KOPT-K1 (cell line): ENCODE data around the gene DLG2.

ENCODE experiments used
- H3K27ac ChIP-seq: fragments of 200-600 bp; sonication (generic); 2 replicates; pipeline ENCODE4 v1.5.1; 2016; ENCODE audit warnings: antibody characterized with exemption, mild to moderate bottlenecking, low read depth, low read length; ENCODE audit not compliant: poor library complexity, severe bottlenecking
- H3K36me3 ChIP-seq: fragments of 200-600 bp; sonication (generic); 2 replicates; pipeline ENCODE4 v1.5.1; 2017; ENCODE audit warnings: antibody characterized with exemption, mild to moderate bottlenecking, low read length, moderate library complexity; ENCODE audit not compliant: insufficient read depth
- H3K9me3 ChIP-seq: fragments of 200-600 bp; sonication (generic); 2 replicates; pipeline ENCODE4 v1.5.1; 2017; ENCODE audit warnings: antibody characterized with exemption, low read length, mild to moderate bottlenecking; ENCODE audit not compliant: insufficient read depth, poor library complexity, severe bottlenecking

Gene DLG2

DNA sequence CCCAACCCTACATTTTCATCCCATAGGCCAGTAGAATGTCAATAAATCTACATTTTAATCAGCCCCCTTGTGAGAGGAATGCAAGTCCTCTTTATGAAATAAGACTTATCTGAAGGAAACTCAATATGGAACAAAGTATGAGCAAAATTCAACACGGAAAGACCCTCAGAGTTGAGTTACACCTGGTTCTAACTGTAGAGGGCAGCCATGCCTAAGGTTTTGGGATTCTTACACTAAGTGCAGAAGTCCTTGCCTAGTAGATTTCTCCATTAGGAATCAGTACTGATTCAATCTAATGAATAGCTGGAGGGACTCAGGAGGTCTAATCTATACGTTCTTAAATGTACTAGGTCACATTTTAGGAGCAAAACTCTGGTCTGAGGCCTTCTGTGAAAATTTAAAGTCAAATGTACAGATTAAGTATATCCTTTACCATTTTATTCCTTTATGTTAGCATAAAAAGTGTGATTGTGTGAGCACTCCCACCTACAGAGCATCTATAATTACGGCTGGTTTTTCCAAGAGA, 904.5 kb downstream of the DLG2 start:
- Histone ChIP-seq H3K36me3 (no peaks in the 10 kb centered on the region), H3K27ac (no peak overlapping the region), H3K9me3 (no peaks in the 10 kb centered on the region)

DNA sequence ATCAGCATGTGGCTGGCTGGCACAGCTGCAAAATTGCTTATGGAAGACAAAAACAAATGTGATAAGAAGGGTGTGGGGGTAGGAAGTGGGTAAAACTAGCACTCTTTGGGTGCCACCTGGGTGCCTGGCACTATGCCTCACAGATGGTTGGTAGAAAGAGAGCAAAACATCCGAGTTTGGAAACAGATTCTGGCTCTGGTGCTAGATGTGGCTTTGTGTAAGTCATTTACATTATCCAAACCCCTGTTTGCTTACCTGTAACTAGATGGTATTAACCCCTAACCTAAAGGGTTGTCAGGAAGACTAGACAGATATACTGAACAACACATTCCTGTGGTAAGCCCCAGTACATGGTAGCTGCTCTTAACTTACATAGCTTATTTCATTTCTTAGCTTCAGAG, 905.6 kb downstream of the DLG2 start:
- Histone ChIP-seq H3K9me3 (no peaks in the 10 kb centered on the region), H3K36me3 (no peaks in the 10 kb centered on the region), H3K27ac (no peak overlapping the region)

- Histone ChIP-seq H3K9me3 (no peaks in the 10 kb centered on the region), H3K36me3 (no peaks in the 10 kb centered on the region), H3K27ac (no peak overlapping the region)
These were observed 906.3 kb downstream of the DLG2 start for GRCh38 chr11:84720706-84721402.

DNA sequence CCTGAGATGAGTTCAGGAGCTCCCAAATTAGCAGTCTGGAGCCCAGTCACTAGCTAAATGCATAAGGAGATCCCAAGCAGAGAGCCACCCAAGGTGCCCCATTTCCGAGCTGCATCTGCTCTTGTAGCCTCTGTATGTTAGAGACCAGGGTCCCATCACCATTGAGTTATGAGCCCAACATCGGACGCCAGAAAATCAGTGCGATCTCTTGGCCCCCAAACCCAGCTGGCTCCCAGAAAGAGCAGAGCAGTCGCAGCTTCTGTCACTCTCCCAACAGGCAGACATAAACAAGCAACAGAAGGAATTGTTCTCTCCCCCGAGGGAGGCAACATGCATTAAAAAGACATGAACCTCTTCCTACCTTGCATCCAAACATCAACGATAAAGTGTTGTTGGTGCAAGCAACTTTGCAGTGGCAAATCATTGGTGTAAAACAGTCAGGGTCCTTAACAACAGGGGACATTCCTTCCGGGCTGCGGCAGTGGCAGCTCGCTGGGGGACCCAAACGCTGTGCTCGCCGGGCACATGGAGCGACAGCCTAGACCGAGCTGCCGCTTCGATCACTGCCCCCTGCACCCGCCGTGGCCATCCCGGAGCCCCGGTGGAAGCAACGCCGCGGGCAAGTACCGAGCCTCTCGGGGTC, 907.1 kb downstream of the DLG2 start:
- H3K27ac ChIP-seq = no peak overlapping the region
- no peaks in the 10 kb centered on the region for H3K9me3 ChIP-seq
- H3K36me3 ChIP-seq = no peaks in the 10 kb centered on the region

DNA sequence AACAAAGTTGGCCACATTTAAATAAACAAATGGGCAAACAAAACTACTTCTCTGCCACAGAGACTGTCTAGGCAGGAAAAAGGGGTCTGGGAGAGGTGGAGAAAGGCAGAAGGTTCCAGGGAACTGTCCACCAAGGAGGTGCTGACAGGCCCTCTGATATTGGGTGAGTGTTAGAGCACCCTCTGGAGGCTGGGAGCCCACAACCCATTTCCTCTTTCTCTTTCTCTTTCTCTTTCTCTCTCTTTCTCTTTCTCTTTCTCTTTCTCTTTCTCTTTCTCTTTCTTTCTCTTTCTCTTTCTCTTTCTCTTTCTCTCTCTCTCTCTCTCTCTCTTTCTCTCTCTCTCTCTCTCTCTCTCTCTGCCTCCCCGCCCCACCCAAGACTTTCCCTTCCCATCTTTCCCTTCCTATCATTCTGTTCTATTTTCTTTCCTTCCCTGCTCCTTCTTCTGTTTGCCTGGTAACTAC, 912.8 kb downstream of the DLG2 start:
- Histone ChIP-seq H3K27ac (no peak overlapping the region), H3K36me3 (no peaks in the 10 kb centered on the region), H3K9me3 (no peaks in the 10 kb centered on the region)

DNA sequence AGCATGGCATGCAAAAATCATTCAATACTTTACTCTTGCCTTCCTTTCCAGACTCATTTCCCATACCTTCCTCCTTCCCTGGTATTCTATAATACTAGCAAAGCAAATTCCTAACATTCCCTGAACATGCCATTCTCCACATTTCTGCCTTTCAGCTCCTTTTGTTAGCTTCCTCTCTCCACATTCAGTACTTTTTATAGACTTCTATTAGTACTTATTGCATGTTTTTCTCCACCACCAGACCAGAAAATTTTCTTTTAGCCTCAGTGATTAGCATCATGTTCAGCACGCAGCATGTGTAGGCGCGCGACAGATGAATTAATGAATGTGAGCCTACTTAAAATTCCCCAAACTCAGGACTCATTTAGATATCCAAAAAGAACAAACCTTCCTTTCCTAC, 935.3 kb downstream of the DLG2 start:
- H3K27ac ChIP-seq = no peak overlapping the region
- no peaks in the 10 kb centered on the region for H3K36me3 ChIP-seq
- no peaks in the 10 kb centered on the region for H3K9me3 ChIP-seq

GRCh38 chr11:84687433-84687832, 939.7 kb downstream of the DLG2 start:
- Histone ChIP-seq H3K27ac (no peak overlapping the region), H3K36me3 (no peaks in the 10 kb centered on the region), H3K9me3 (no peaks in the 10 kb centered on the region)

DNA sequence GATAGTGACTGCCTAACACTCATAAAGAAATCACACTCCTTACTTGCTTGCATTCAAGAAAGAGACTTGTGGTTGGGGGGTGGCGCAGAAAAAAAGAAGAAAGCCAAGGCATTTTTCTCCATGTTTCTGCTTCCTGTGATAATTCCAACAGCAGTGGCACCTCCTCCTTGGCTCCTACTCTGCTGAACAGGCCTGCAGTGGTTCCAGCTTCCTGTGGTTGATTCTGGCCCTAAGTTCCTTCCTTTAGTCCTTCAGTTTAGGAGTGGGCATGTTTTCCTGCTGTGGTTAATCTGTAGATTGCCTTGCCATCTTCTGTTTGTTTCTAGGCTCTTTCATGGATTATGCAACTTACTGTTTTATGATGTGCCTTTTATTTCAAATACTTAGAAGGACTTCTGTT, 940.4 kb downstream of the DLG2 start:
- no peaks in the 10 kb centered on the region for H3K36me3 ChIP-seq
- H3K27ac ChIP-seq = no peak overlapping the region
- H3K9me3 ChIP-seq = no peaks in the 10 kb centered on the region

DNA sequence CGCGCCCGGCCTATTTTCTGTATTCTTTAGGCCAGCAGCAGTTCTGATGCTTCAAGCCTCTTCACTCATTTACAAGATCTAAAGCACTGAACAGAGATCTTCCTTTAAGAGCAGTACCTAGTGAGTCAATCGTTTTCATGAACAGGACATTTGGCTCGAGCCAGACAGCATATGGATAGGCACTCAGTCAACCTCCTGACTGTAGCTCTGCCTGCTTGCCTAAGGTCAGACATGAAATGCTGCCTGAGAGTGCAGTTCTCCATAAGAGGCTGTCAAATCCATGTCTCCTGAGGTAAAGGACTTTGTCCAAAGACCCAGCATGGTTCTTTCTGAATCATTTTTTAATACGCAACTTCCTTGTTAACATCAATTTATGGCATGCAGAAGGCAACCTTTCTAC, 941.2 kb downstream of the DLG2 start:
- Histone ChIP-seq H3K27ac (no peak overlapping the region), H3K36me3 (no peaks in the 10 kb centered on the region), H3K9me3 (no peaks in the 10 kb centered on the region)

- H3K36me3 ChIP-seq = no peaks in the 10 kb centered on the region
- H3K9me3 ChIP-seq = no peaks in the 10 kb centered on the region
These were observed 942.0 kb downstream of the DLG2 start for GRCh38 chr11:84685149-84685548.

DNA sequence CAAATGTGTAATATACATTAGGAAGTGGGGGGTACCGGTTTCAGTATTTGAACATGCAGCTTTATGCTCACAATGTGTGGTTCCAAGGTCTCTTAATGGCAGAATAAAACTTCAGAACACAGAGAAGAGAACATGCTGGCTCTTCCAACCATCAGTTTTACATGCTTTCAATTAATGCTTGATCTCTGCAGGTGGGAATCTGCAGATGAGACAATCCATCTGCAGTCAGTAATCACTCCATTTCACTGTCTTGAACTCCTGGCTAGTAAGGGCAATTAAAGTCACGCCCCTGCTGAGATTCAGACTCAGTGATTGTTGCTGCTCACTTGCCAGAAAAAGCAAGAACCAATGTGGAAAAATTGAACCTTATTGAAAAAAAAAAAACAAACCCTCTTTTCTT, 945.7 kb downstream of the DLG2 start:
- Histone ChIP-seq H3K36me3 (no peaks in the 10 kb centered on the region), H3K27ac (no peak overlapping the region), H3K9me3 (no peaks in the 10 kb centered on the region)

More at GRCh38 chr11:84685149-84685548, 942.0 kb downstream of the DLG2 start:
- H3K27ac ChIP-seq = no peak overlapping the region

DNA sequence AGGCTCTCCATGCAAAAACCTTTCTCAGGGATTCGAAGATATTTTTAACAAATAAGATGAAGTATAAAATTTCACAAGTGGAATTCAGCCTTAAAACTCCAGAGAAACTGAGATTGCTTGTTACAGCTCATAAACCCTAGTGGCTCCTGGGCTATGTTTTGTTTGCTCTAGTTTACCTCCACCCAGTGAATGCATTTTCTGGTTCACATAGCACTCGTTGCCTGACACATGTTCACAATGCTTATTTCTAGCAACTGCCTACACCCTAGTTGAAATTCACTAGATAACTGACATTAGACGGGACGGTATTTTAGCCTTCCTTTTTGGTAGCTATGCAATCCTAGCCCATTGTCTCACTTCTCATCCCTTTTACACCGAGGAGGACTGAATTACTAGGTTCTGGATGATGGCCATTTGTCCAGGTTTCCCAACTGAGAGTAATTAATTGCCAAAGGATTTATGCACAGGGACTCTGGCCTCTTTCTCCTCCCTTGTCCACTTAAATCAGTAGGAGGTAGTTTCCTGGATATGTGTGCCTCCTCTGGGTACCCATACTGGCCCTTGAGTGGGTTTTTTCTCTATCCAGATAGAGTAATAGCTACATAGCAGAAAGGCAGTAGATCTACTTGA, 951.6 kb downstream of the DLG2 start:
- no peak overlapping the region for H3K27ac ChIP-seq

GRCh38 chr11:84673753-84674152, 953.4 kb downstream of the DLG2 start:
- no peak overlapping the region for H3K27ac ChIP-seq
- H3K9me3 ChIP-seq = no peaks in the 10 kb centered on the region
- no peaks in the 10 kb centered on the region for H3K36me3 ChIP-seq

More for the DNA sequence above, 951.6 kb downstream of the DLG2 start:
- Histone ChIP-seq H3K36me3 (no peaks in the 10 kb centered on the region), H3K9me3 (no peaks in the 10 kb centered on the region)

DNA sequence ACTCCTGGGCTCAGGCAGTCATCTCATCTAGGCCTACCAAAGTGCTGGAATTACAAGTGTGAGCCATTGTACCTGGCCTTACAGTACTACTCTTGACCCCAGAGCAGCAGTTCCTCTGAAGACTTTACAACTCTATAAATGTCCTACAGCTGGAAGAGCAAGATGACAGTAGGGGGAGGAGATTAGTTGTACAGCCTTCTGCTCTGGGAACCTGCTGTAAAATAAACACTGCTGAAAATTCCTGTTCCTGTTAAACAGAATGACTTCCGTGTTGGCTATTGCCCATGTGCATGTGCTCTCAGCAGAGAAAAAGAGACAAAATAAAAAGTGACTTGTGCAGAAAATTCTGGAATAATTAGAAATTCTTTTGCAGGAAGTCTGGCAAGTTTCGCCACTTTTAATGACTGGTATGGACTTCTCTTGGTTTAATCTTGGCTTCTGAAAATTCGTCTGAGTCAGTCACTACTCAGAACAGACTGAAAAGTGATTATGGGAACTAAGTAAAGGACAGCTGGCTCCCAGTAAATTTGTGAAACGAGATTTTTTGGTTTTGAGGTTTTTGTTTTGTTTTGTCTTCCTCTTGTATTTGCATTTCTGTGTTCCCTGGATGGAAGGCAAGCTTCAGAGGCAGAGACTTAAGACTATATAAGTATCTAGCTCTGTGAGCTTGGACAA, 955.7 kb downstream of the DLG2 start:
- H3K9me3 ChIP-seq = no peaks in the 10 kb centered on the region
- no peak overlapping the region for H3K27ac ChIP-seq
- no peaks in the 10 kb centered on the region for H3K36me3 ChIP-seq

DNA sequence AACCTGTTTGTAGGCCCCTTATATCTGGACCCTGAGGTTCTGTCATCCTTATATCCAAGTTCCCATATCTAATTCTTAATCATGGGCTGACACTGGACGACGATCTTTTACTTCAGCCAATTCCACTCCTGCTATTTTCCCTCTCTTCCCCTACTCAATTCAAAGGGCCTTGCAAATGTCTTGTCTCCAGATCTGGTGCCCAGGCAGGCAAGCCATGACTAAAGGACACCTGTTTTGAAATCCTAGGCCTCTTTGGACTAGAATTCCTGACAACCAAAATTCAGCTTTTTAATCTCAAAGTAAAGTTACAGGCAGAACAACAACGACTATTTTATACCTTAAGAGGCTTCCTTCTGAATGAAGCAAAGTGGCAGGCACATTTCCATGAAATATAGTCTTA, 963.4 kb downstream of the DLG2 start:
- H3K9me3 ChIP-seq = no peaks in the 10 kb centered on the region
- H3K27ac ChIP-seq = no peak overlapping the region

More for the DNA sequence above, 963.4 kb downstream of the DLG2 start:
- no peaks in the 10 kb centered on the region for H3K36me3 ChIP-seq
